ENCODE data around the gene LRP10.

The LRP10 gene

DNA sequence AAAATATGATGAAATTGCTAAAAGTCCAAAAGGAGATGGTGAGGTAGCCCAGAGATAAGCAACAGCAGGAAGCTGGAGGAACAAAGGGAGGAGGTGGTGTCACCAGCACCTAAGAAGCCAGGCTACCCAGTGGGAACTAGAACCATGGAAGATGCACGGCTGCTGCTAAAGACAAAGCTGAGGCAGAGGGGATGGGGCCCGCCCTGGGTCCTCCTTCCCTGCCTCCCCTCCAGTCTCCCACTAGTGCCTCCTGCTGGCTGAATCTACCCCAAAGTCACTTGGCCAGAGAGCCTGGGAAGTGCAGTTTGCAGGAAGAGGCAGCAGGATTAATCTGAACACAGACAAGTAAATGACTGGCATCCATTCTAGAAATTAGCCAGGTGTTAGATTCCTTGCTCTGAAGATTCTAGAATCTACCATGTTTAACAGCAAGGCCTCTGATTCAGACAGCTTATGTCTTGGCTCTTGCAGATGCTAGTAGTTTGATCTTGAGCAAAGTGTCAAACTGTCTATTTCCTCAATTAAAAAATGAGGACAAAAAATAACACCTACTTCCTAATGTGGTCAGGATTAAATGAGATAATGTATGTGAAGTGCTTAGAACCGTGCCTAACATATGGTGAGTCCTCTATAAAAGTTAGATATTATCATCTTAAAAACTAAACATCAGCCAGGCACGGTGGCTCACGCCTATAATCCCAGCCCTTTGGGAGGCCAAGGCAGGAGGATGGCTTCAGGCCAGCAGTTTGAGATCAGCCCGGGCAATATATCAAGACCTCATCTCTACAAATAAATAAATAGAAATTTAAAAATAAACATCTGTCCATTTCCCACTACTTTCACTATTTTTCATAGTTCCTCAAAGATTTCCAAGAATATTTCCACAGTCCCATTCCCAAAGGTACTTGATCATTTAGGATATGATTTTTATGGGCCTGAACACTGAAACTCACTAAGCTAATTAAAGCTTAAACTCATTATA, 5.8 kb upstream of the LRP10 start:
- no peak for DNase-seq (ENCODE audit: low read depth)

DNA sequence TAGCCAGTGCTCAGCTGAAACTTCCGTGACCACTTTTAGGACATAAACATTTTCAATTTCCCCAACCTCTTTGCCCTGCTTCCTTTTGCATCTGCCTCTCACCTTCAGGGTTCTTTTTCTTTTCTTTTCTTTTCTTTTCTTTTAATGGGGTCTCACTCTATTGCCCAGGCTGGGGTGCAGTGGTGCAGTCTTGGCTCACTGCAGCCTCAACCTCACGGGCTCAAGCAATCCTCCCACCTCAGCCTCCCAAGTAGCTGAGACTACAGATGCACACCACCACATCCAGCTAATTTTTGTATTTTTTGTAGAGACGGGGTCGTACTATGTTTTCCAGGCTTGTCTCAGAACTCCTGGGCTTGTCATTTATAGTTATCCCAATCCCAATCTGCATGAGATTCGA, 4.7 kb upstream of the LRP10 start:
- DNase-seq (ENCODE audit: low read depth) = no peak

DNA sequence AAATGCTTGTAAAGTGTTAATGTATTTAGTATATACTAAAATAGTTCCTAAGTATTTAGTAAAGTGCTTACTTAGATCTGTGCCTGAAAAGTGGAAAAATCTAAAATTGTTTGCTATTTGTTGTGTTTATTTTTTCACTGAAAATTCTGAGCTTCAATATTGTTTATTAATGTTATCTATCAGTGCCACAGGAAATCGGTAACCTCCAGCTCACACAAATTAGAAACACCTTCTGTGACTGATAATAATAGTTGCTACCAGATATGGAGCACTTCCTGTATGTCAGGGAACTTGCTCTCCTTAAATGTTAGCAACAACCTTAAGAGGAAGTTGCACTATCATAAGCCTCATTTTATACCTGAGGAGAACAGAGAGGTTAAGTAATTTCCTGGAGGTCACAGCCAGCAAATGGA, 723 bp upstream of the LRP10 start:
- no peak for DNase-seq (ENCODE audit: low read depth)

DNA sequence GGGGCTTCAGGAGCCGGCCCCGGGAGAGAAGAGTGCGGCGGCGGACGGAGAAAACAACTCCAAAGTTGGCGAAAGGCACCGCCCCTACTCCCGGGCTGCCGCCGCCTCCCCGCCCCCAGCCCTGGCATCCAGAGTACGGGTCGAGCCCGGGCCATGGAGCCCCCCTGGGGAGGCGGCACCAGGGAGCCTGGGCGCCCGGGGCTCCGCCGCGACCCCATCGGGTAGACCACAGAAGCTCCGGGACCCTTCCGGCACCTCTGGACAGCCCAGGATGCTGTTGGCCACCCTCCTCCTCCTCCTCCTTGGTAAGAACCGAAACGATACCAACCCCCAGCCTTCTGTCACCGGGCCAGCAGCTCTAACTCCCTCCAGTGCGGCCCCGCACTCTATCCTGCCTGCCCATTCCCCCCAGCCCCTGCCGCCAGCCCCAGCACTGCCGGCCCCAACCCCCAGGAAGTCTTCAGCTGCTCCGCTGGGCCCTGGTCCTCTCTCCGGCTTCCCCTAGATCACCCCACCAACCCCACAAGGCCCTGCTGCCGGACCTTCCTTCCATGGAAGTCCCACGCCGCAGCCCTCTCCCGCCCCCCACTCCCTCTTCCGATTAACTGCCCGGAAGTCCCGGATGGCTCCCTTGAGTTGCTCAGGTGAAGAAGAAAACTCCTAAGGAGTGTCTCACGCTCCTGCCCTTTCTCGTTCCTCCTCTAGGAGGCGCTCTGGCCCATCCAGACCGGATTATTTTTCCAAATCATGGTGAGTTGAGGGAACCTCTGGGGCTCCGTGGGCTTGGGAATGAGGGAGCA, 693 bp downstream of the LRP10 start:
- peak; percentile 67 for DNase-seq (ENCODE audit: low read depth)

DNA sequence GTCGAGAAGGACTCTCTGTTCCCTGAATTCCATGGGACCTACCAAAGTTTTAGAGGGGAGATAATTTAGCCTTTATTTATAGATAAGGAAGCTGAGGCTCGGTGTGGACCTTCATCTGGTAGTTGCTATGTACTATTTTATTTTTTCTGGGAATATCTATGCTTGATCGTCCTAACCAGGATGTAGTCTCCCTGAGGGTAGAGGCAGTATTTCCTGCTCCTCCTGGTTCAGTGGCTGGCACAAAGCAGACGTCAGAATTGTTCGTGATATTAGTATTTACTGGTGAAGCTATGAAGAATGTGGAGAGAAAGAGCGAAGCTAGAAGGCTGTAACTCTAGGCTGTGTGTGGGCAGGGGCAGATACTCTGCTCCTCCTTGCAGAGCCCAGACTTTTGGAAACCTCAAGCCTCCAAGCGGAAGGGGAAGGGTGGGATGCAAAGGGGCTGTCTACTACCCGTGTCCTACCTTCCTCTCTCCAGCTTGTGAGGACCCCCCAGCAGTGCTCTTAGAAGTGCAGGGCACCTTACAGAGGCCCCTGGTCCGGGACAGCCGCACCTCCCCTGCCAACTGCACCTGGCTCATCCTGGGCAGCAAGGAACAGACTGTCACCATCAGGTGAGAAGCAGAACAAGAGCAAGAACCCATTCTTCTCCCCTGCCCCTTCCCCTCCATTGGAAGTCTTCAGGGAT, 1.4 kb downstream of the LRP10 start:
- DNase-seq (ENCODE audit: low read depth) = no peak

DNA sequence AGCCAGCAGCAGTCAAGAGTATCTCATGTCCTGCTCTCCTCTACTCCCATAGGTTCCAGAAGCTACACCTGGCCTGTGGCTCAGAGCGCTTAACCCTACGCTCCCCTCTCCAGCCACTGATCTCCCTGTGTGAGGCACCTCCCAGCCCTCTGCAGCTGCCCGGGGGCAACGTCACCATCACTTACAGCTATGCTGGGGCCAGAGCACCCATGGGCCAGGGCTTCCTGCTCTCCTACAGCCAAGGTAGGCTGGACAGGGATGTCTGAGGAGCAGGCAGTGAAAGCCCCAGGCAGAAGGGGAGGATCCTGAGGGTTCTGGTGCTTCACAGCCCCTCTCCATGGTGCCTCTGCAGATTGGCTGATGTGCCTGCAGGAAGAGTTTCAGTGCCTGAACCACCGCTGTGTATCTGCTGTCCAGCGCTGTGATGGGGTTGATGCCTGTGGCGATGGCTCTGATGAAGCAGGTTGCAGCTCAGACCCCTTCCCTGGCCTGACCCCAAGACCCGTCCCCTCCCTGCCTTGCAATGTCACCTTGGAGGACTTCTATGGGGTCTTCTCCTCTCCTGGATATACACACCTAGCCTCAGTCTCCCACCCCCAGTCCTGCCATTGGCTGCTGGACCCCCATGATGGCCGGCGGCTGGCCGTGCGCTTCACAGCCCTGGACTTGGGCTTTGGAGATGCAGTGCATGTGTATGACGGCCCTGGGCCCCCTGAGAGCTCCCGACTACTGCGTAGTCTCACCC, 3.6 kb downstream of the LRP10 start:
- no peak for DNase-seq (ENCODE audit: low read depth)

DNA sequence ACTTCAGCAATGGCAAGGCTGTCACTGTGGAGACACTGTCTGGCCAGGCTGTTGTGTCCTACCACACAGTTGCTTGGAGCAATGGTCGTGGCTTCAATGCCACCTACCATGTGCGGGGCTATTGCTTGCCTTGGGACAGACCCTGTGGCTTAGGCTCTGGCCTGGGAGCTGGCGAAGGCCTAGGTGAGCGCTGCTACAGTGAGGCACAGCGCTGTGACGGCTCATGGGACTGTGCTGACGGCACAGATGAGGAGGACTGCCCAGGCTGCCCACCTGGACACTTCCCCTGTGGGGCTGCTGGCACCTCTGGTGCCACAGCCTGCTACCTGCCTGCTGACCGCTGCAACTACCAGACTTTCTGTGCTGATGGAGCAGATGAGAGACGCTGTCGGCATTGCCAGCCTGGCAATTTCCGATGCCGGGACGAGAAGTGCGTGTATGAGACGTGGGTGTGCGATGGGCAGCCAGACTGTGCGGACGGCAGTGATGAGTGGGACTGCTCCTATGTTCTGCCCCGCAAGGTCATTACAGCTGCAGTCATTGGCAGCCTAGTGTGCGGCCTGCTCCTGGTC, 4.3 kb downstream of the LRP10 start:
- DNase-seq (ENCODE audit: low read depth) = no peak

DNA sequence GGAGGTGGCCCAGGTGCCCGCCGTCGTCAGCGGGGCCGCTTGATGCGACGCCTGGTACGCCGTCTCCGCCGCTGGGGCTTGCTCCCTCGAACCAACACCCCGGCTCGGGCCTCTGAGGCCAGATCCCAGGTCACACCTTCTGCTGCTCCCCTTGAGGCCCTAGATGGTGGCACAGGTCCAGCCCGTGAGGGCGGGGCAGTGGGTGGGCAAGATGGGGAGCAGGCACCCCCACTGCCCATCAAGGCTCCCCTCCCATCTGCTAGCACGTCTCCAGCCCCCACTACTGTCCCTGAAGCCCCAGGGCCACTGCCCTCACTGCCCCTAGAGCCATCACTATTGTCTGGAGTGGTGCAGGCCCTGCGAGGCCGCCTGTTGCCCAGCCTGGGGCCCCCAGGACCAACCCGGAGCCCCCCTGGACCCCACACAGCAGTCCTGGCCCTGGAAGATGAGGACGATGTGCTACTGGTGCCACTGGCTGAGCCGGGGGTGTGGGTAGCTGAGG, 5.5 kb downstream of the LRP10 start:
- DNase-seq (ENCODE audit: low read depth) = no peak

DNA sequence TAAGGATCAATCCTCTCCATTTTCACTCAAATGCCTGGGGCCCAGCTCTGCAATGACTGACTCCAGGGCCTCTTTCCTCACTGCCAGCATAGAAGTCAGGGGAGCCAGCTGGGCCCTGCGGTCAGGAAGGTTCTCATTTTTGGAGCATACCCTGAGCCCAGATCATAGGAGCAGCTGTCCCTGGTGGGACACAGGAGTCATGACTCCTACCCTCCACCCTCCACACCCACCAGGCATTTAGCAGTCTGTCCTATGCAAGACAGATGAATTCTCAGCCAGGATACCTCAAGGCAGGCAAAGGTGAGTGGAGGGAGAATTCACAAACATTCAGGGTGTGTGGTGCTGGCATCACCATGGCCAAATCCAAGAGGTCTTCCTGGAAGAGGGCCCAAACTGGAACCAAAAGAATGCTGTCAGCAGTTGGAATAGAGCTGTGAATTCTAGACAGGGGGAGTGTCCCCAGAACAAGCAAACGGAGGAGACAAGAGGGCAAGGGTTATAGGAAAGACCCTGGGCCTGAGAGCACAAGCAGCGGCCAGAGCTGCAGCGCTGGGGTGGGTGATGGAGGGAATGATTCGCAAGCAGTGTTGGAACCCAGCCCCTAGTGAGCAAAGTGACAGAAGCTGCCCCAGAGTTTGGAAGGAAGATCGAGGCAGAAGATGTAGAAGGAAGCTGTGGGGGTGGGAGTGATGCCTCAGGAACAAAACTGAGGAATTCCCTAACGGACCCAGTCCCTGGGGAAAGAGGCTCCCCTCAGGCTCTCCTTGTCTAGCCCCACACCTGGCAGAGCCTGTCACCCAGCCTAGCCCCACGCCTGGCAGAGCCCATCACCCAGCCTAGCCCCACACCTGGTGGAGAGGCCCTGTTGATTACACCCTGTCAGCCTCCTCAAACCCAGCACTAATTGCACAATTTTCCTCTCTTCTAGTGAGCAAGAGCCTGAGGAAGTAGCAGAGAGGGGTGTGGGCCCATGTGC, 7.0 kb downstream of the LRP10 start:
- no peak for DNase-seq (ENCODE audit: low read depth)

DNA sequence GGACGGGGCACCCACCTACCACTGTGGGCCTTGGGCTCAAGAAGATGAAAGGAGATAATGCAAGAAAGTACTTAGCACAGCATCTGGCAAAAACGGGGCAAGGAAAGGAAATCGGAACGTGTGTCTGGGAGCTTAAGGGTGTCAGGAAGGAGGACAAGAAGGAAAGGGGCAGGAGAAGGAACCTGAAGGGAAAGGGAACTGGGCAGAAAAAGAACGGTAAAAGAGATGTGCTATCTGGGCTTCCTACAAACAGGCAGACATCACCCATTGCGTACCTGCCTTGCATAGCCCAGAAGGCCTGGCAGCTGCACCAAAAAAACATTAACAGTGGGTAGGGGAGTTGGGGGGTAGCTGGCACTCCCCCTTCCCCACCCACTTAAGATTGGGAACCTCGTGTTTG, 10.5 kb downstream of the LRP10 start:
- DNase-seq (ENCODE audit: low read depth) = no peak

DNA sequence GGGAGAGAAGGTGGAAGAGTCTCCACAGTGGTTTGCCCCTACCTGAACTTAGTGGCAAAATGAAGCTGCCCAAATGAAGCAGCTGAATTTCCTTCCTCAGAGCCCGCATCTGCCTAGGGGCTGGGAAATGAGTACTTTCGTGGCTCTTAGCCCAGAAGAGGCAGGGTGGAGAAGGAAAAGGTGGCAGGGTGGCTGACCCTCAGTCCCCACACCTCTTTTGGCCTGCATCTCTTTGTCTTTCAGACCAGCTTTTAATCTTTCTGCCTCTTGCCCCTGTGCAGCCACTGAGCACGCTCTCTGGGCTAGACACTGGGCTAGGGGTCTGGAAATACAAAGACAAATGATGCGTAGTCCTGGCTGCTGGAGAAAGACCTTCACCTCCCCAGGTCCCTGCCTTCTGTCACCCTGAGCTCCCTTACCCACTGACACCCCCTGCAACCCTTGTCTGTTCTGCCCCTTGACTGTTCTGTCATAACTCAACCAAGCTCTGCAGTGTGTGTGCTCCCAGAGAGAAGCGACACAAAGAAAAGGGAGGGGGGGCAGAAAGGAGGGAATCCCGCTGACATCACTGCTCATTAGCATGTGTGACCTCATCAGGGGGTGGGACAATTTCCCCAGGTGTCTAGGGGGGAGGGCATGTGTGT, 11.1 kb downstream of the LRP10 start:
- peak; percentile 7 for DNase-seq (ENCODE audit: low read depth)

DNA sequence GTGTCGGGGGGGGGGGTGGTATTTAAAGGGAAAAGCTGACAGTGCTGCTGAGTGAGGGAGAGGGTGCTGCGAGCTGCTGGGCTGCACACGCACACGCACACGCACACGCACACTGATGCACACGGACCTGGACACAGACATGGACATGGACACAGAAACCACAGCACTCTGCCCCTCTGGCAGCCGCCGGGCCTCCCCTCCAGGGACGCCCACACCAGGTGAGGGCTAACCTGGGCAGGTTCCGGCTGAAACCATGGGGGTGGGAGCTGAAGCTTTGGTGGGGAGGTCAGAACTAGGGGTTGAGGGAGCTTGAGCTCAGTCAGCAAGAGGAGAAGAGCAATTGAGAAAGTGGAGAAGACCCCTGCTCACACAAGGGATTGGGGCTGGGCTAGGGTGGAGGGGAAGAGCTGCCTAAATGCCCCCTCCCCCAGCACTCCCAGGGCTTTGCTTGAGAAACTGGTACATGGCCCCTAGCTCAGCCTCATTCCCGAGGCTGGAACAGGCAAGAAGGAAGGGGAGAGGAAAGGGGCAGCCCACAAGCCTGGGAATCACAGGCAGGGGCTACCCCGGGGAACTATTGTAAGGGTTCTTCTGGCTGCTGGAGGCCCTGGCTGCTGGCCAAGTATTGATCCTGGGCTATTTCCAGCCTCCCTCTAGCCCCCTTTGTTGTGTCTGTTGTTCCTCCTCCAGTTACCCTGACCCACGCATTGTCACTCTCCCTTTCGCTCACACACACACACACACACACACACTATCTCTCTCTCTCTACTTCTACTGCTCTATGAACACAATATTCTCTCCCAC, 11.8 kb downstream of the LRP10 start, which contains the start of gene REM2:
Gene REM2 (plus strand): TSS at position 50 of the 804 bp plus-strand sequence. CDS start 66 bp downstream, at position 116.
- no peak for DNase-seq (ENCODE audit: low read depth)

DNA sequence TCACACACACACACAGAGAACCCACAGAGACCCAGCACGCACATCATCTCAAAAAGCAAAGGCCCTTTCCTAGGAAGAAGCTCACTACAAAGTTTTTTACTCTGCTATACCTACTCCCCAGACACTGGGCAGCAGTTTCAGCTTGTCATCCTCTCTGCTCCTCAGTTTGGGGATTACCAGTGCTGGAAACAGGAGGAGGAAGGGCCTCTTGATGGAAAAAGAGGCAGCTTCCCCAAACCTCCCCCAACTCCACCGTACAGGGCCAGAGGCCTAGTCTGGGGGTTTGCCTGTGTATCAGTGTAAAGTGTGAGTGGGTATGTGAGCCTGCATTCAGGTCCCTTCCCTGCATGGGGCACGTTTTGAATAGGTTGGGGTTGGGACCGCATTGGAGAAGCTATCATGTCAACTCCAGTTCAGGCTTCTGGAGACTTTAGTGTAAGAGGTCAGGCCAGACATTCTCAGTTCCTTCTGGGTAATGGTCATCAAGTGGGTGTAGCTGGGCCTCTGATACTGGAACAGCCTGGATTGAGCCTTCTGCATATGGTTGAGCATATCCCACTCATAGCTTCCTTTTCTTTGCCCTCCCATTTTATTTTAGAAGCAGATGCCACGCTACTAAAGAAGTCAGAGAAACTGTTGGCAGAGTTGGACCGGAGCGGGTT, 12.7 kb downstream of the LRP10 start:
- no peak for DNase-seq (ENCODE audit: low read depth)

DNA sequence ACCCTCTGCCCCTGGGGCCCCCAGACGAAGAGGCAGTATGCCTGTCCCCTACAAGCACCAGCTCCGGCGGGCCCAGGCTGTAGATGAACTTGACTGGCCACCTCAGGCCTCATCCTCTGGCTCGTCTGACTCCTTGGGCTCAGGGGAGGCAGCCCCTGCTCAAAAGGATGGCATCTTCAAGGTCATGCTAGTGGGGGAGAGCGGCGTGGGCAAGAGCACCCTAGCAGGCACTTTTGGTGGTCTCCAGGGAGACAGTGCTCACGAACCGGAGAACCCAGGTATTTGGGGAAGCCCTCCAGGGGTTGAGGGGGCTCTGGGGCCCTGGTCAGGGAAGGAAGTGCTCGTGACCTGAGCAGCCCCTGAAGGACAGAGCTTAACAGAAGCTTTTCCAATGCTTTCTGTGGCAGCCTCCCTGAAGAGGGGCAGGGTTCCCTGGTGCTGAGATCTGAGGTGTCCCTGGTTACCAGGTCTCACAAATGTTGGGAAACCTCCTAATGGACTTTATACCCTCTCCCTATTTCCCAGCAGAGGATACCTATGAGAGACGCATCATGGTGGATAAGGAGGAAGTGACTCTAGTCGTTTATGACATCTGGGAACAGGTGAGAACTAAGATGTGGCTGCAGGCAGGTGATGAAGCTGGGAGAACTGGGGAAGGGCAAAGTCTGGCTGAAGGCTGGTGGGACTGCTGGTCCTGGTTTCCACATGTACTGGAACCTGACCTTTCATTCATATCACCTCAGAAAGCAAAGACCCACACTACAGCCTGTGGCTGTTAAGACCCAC, 13.4 kb downstream of the LRP10 start:
- DNase-seq (ENCODE audit: low read depth) = no peak

DNA sequence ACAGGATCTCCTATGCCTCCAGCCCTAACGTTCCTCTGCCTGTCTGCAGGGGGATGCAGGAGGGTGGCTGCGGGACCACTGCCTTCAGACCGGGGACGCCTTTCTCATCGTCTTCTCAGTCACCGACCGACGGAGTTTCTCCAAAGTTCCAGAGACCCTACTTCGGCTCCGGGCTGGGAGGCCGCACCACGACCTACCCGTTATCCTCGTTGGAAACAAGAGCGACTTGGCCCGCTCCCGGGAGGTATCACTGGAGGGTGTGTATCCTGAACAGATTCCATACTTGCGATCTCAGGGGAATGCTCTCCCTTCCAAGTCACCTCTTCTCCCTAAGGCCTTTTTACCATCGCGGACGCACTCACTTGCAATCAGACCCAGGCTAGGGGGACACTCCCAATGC, 14.4 kb downstream of the LRP10 start:
- no peak for DNase-seq (ENCODE audit: low read depth)

DNA sequence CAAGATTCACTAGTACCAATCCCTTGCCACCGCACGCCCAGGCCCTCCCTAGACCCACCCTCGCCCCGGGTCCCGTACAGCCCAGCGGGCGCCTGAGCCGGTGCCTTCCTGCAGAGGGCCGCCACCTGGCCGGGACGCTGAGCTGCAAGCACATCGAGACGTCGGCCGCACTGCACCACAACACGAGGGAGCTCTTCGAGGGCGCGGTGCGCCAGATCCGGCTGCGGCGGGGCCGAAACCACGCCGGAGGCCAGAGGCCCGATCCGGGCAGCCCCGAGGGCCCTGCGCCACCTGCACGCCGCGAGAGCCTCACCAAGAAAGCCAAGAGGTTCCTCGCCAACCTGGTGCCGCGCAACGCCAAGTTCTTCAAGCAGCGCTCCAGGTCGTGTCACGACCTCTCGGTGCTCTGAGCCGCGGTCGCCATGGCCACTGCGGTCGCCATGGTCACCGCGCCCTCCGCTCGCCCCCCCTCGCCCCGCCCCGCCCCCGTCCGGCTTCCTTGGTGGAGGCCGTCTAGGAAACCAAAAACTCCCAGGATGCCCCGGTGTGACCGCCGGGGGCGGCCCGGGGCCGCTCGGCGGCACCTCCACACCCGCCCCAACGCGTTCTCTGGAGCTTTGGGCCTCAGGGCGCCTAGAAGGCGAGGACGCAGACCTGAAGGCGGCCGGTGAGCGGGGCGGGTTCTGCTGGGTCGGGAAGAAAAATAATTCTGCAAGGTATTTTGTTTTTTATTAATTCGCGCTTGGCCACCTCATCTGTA, 15.1 kb downstream of the LRP10 start:
- peak; percentile 36 for DNase-seq (ENCODE audit: low read depth)

All from stromal cell of bone marrow (primary cell).